ENCODE measurements around the gene LIFR.

DNA sequence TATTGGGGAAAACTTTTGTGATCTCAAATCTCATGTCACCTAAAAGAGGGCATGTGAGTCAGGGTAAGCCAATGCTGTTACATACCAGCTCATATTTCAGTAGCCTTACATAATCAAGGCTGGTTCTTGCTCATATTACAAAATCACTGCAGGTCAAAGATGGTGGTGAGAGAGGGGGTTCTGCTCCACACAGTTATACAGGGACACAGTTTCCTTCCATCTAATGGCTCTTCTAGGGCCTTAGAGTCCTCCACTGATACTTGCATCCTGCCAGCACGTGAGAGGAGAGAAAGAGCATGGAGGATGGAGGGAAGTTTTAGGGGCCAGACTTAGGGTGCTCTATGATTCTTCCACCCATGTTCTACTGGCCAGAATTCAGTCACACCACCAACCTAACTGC lies 130.0 kb downstream of the LIFR start:
- TF ChIP-seq, protein P1, sequence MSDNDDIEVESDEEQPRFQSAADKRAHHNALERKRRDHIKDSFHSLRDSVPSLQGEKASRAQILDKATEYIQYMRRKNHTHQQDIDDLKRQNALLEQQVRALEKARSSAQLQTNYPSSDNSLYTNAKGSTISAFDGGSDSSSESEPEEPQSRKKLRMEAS (IDR thresholded peaks at IDR 0.05; ENCODE audit: insufficient read depth, insufficient read length), result no peak
- TF ChIP-seq POLR2A (IDR thresholded peaks at IDR 0.05; ENCODE audit: low read depth, low read length), result no peak
- TF ChIP-seq, protein P2, sequence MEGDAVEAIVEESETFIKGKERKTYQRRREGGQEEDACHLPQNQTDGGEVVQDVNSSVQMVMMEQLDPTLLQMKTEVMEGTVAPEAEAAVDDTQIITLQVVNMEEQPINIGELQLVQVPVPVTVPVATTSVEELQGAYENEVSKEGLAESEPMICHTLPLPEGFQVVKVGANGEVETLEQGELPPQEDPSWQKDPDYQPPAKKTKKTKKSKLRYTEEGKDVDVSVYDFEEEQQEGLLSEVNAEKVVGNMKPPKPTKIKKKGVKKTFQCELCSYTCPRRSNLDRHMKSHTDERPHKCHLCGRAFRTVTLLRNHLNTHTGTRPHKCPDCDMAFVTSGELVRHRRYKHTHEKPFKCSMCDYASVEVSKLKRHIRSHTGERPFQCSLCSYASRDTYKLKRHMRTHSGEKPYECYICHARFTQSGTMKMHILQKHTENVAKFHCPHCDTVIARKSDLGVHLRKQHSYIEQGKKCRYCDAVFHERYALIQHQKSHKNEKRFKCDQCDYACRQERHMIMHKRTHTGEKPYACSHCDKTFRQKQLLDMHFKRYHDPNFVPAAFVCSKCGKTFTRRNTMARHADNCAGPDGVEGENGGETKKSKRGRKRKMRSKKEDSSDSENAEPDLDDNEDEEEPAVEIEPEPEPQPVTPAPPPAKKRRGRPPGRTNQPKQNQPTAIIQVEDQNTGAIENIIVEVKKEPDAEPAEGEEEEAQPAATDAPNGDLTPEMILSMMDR (IDR thresholded peaks at IDR 0.05; ENCODE audit: extremely low read depth in 1 of 2, insufficient read depth in 1 of 2, low read depth in 1 of 2, low read length in 2 of 2), result no peak
- no peak for TF ChIP-seq POLR2AphosphoS5 (IDR thresholded peaks at IDR 0.05; ENCODE audit: insufficient read depth, low read depth, low read length)
- no peak for TF ChIP-seq MYC (IDR thresholded peaks at IDR 0.05; ENCODE audit: low read depth, low read length)
- TF ChIP-seq FOS (IDR thresholded peaks at IDR 0.05; ENCODE audit: borderline replicate concordance, insufficient read depth, low read length), result no peak
- TF ChIP-seq EZH2 (IDR thresholded peaks at IDR 0.05; ENCODE audit: borderline replicate concordance, low read depth, low read length, severe bottlenecking), result no peak
- no peak for TF ChIP-seq GATA2 (IDR thresholded peaks at IDR 0.05; ENCODE audit: insufficient read depth, insufficient read length, low read depth, low read length)
